ENCODE measurements around the gene RPTOR. TPM values are rescaled to one million over a fixed set of nuclear protein-coding genes. Genes with fewer than 3 reads are reported as not detected.

The RPTOR gene
- total and polyA plus RNA-seq, 12 donors: 7.9 to 30.3 (median 25.6) TPM

- Histone ChIP-seq H3K27me3 (no peaks in the 10 kb centered on the region), H3K9me3 (peaks cover 0 to 7% (median 0%) of the 10 kb centered on the region in 11 donors), H3K4me1 (peaks cover 3 to 31% (median 22%) of the 10 kb centered on the region in 9 donors), H3K27ac (peak overlapping the region in 2 of 10 donors; percentile 72 to 83), H3K36me3 (no peaks in the 10 kb centered on the region), H3K4me3 (no peak overlapping the region)
- 88 to 89% methylated on average over 17 of the region's 17 CpGs for WGBS, 2 donors
- TF ChIP-seq CTCF (IDR thresholded peaks at IDR 0.05): no peak
- ATAC-seq: no peak
- no peak for DNase-seq
- intact Hi-C loops (cut with DNase I): no loop called here
Measured at GRCh38 chr17:80650751-80651518, 106.3 kb downstream of the RPTOR start.

GRCh38 chr17:80652756-80653330 lies 108.2 kb downstream of the RPTOR start:
- H3K4me3 ChIP-seq: no peak overlapping the region
- H3K27ac ChIP-seq: no peak overlapping the region
- H3K27me3 ChIP-seq: no peaks in the 10 kb centered on the region
- no peak for TF ChIP-seq CTCF (IDR thresholded peaks at IDR 0.05)
- peaks cover 0 to 19% (median 9%) of the 10 kb centered on the region in 11 donors for H3K9me3 ChIP-seq
- H3K36me3 ChIP-seq: no peaks in the 10 kb centered on the region
- intact Hi-C loops (cut with DNase I): no loop called here
- ATAC-seq (no peak), DNase-seq (no peak)
- 85 to 86% methylated on average over 3 of the region's 3 CpGs for WGBS, 2 donors
- peaks cover 3 to 29% (median 22%) of the 10 kb centered on the region in 9 donors for H3K4me1 ChIP-seq

GRCh38 chr17:80653856-80654255 lies 109.2 kb downstream of the RPTOR start:
- Histone ChIP-seq H3K27ac (no peak overlapping the region), H3K9me3 (peaks cover 0 to 21% (median 9%) of the 10 kb centered on the region in 11 donors), H3K4me1 (peaks cover 3 to 24% (median 20%) of the 10 kb centered on the region in 9 donors), H3K27me3 (no peaks in the 10 kb centered on the region), H3K36me3 (no peaks in the 10 kb centered on the region), H3K4me3 (no peak overlapping the region)
- 95 to 97% methylated on average over 6 of the region's 6 CpGs for WGBS, 2 donors
- DNase-seq (no peak), ATAC-seq (no peak)
- intact Hi-C loops (cut with DNase I): no loop called here
- no peak for TF ChIP-seq CTCF (IDR thresholded peaks at IDR 0.05)

GRCh38 chr17:80655608-80656007 lies 111.0 kb downstream of the RPTOR start:
- 90 to 96% methylated on average over 7 of the region's 7 CpGs for WGBS, 2 donors
- peaks cover 0 to 7% (median 3%) of the 10 kb centered on the region in 9 donors for H3K4me1 ChIP-seq
- TF ChIP-seq CTCF (IDR thresholded peaks at IDR 0.05): no peak
- no peak overlapping the region for H3K27ac ChIP-seq
- no peaks in the 10 kb centered on the region for H3K36me3 ChIP-seq
- no peaks in the 10 kb centered on the region for H3K27me3 ChIP-seq
- peaks cover 0 to 21% (median 9%) of the 10 kb centered on the region in 11 donors for H3K9me3 ChIP-seq
- ATAC-seq: no peak
- intact Hi-C loops (cut with DNase I): no loop called here
- no peak for DNase-seq
- no peak overlapping the region for H3K4me3 ChIP-seq
